Type B pancreatic cell (in vitro differentiated cells): ENCODE measurements around the gene NOM1. TPM values are rescaled to one million over a fixed set of nuclear protein-coding genes. Genes with fewer than 3 reads are reported as not detected.

ENCODE experiments used
- DNase-seq: peaks from one replicate; pipeline ENCODE4 v3.0.0; 2021; ENCODE audit warnings: mixed read lengths; ENCODE audit not compliant: unreplicated experiment; ENCODE audit errors: extremely low spot score
- H3K27ac Mint-ChIP-seq: 2 replicates; pipeline ENCODE4 v1.8.0; 2021; ENCODE audit warnings: mild to moderate bottlenecking, mixed read lengths
- H3K27me3 Mint-ChIP-seq: 2 replicates; pipeline ENCODE4 v1.8.0; 2021; ENCODE audit warnings: mixed read lengths
- H3K36me3 Mint-ChIP-seq: 2 replicates; pipeline ENCODE4 v1.8.0; 2021; ENCODE audit warnings: mixed read lengths
- H3K4me1 Mint-ChIP-seq: one replicate; pipeline ENCODE4 v1.8.0; 2021; ENCODE audit warnings: mixed read lengths; ENCODE audit not compliant: unreplicated experiment
- H3K4me3 Mint-ChIP-seq: 2 replicates; pipeline ENCODE4 v1.8.0; 2021; ENCODE audit warnings: mild to moderate bottlenecking, mixed read lengths
- H3K9me3 Mint-ChIP-seq: 2 replicates; pipeline ENCODE4 v1.8.0; 2021; ENCODE audit warnings: mixed read lengths
- CTCF ChIP-seq: fragments of 200-600 bp; sonication (generic); conservative IDR thresholded peaks from 2 replicates; pipeline ENCODE4 v1.5.0; 2021; ENCODE audit warnings: antibody characterized with exemption, mild to moderate bottlenecking
- total RNA-seq: library from RNA; stranded (reverse); gene quantifications from 2 replicates; pipeline ENCODE4 v1.2.1, GENCODE V29; 2021; ENCODE audit warnings: low replicate concordance

Gene NOM1
- total RNA-seq, 1 donor from 2014 or later: 26.9 TPM

DNA sequence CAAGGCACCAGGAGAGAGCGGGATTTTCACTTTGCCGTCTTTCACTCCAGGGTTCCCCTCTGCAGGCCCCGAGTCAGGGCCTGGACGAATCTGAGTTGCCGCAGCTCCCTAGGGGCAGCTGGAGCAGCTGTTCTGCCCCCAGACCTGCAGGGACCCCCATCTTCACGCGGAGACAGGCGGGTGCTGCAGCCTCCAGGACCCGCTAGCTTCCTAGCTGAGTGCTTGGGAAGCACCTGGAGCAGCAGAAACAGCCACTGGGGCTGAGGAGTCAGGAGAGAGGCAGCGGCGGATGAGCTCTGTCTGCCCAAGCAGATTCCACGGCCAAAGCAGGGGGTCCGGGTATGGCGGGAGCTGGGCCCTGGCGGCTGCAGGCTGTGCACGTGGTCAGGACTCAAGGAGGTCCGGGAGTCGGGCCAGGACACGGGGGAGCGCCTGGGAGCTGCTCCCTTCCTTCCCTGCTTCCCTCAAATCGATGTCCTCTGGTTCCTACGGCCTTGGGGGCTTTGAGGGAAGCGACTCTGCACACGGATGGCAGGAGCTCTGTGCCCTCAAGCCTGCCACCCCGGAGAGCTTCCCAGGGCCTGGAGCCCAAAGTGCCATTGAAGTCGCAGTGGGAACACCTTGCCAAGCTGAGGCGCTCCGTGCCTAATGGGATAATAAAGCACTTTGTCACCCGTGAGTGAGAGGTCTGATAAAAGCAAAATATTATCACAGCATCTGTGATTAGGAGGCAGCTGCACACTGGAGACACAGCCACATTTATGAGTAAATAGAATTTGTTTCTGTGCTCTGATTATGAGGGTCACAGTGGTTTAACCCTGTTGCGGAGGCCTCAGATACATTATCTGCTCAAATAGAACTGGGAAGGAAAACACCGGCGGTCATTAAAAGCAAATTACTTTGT, 43.8 kb downstream of the NOM1 start:
- Mint-ChIP-seq H3K27ac (no peak overlapping the region), H3K27me3 (peaks cover 50% of the 10 kb centered on the region)
- no peak for TF ChIP-seq CTCF

DNA sequence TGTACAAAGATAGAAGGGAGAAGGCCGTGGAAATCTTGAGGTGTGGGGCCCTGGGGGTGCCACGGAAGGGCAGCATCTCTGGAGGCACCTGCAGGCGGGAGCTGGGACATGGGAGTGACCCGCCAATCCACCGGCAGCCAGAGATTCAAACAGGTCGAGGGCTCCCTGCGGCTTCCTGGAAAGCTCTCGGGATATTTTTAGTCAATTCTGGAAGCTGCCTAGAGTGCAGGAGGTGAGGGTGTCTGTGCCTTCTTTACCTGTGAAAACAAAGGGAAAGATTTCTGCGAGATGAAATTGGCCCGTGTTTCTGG, 44.4 kb downstream of the NOM1 start:
- no peak overlapping the region for H3K27ac Mint-ChIP-seq
- H3K4me3 Mint-ChIP-seq: no peak overlapping the region
- peaks cover 5% of the 10 kb centered on the region for H3K9me3 Mint-ChIP-seq
- no peaks in the 10 kb centered on the region for H3K36me3 Mint-ChIP-seq
- H3K27me3 Mint-ChIP-seq: peaks cover 53% of the 10 kb centered on the region
- H3K4me1 Mint-ChIP-seq: peaks cover 5% of the 10 kb centered on the region
- no peak for TF ChIP-seq CTCF
- no peak for DNase-seq

More for the DNA sequence above, 43.8 kb downstream of the NOM1 start:
- H3K36me3 Mint-ChIP-seq: no peaks in the 10 kb centered on the region
- H3K4me3 Mint-ChIP-seq: no peak overlapping the region
- no peak for DNase-seq
- H3K4me1 Mint-ChIP-seq: peaks cover 9% of the 10 kb centered on the region
- H3K9me3 Mint-ChIP-seq: peaks cover 5% of the 10 kb centered on the region

- no peak overlapping the region for H3K4me3 Mint-ChIP-seq
- H3K27me3 Mint-ChIP-seq: peaks cover 58% of the 10 kb centered on the region
- no peak for TF ChIP-seq CTCF
- H3K9me3 Mint-ChIP-seq: peaks cover 5% of the 10 kb centered on the region
- H3K36me3 Mint-ChIP-seq: no peaks in the 10 kb centered on the region
- H3K27ac Mint-ChIP-seq: no peak overlapping the region
- H3K4me1 Mint-ChIP-seq: peaks cover 5% of the 10 kb centered on the region
- no peak for DNase-seq
These were observed 44.9 kb downstream of the NOM1 start for GRCh38 chr7:156994417-156994816.

DNA sequence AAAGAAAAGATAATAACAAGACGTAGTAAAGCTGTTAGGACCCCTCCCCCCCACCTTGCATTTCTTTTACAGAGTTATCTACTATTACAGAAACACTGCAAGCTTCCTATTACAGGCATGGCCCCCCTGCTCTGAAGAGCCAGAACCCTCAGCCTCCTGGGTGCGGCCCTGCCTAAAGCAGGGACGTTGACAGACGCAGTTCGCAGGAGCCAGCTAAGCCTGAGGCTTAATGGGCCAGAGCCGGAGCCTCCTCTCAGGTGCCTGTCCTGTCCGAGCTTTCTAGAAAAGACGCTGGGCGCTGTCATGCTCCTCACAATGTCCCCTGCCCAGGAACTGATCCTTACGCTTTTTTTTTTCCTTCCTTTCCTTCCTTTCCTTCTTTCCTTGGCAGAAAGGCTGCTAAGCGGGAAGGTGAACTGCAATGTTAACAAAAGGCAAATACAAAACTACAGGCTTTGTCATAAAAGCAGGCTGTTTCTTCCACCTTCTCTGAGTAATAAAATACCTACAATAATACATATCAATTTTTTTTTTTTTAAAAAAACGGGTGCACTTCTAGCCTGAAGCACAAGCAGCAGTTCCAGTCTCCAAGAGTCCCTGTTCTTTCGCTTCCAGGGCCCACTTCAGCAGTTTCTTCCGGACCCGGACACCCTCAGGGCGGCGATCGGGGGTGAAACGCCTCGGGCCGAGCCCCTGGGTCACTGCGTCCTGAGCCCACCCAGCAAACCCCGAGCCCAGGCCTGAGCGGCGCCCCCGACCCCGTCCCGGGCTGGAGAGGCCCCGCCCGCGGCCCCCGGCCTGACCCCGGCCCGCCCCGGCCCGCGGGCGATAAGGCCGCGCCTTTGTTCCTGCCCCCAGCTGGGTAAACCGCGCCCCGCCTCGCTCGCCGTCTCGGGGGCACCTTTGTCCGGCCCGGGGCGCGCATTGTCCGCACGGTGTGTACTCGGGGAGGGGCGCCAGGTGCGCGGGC, 49.8 kb downstream of the NOM1 start:
- DNase-seq: peak; percentile 71
- peaks cover 9% of the 10 kb centered on the region for H3K4me1 Mint-ChIP-seq
- H3K36me3 Mint-ChIP-seq: peaks cover 4% of the 10 kb centered on the region
- H3K27ac Mint-ChIP-seq: no peak overlapping the region
- H3K9me3 Mint-ChIP-seq: peaks cover 5% of the 10 kb centered on the region
- H3K4me3 Mint-ChIP-seq: peak overlapping the region; percentile 67
- TF ChIP-seq CTCF: no peak
- peaks cover 81% of the 10 kb centered on the region for H3K27me3 Mint-ChIP-seq

DNA sequence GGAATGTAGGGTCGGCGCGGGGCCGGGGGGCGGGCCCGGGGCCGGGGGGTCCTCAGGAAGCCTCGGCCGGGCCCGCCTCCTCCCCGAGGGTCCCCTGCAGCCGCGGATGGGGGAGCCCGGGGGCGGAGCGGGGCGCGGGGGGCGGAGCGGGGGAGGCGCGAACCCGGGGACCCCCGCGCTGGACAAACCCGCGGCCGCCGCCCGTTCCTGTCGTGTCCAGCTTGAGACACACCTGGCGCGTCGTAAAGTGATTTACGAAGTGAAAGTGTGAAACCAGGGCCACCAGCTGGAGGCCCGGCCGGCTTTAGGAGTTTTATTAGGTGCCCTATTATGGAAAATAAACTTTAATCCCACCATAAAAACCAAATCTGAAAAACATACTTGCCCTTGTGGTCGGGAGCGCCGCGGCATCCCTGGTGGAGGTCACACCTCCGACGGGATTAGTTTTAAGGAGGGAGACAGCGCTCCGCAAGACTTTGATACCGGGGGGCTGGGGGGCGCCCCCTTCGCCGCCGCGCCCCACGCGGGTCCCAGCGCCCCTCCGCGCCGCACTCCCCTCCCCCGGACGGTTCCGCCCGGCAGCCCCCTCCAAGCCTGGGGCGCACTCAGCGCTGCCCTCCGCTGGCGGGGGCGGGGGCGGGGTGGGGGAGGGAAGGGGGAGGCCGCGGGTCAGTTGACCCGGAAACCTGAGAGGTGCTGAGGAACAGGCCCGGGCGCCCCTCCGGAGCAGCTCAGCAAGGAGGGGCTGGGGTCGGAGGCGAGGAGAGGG, 50.6 kb downstream of the NOM1 start:
- H3K27ac Mint-ChIP-seq: peak overlapping the region; percentile 22

More for the DNA sequence above, 50.6 kb downstream of the NOM1 start:
- H3K36me3 Mint-ChIP-seq: peaks cover 4% of the 10 kb centered on the region
- peaks cover 5% of the 10 kb centered on the region for H3K9me3 Mint-ChIP-seq
- TF ChIP-seq CTCF: no peak
- peaks cover 85% of the 10 kb centered on the region for H3K27me3 Mint-ChIP-seq
- peak; percentile 60 for DNase-seq
- peak overlapping the region; percentile 81 for H3K4me3 Mint-ChIP-seq
- H3K4me1 Mint-ChIP-seq: peaks cover 10% of the 10 kb centered on the region
